Measurements from ENCODE around the gene OR13C3. TPM values are rescaled to one million over a fixed set of nuclear protein-coding genes. Genes with fewer than 3 reads are reported as not detected.
"Not testable (repeated sequence)": the region's sequence is repeated elsewhere in the genome, so short reads cannot be mapped to it uniquely, and the experiment has no call there.

The OR13C3 gene
- total and polyA plus RNA-seq, 2 of the 4 experiments (the other 2 are of a cell fraction): not detected

- intact Hi-C loops (cut with micrococcal nuclease); dilution Hi-C loops (cut with HindIII; ENCODE audit: low sequenced_read_pairs, unreplicated experiment): not testable (repeated sequence)
Measured at GRCh38 chr9:104520241-104520640, 16.4 kb downstream of the OR13C3 start.

More at GRCh38 chr9:104520241-104520640, 16.4 kb downstream of the OR13C3 start:
- H2BK20ac ChIP-seq (ENCODE audit: low read depth, low read length); H2BK5ac ChIP-seq (ENCODE audit: low read depth, low read length, poor library complexity, severe bottlenecking); H3K14ac ChIP-seq (replicated peaks; ENCODE audit: low read depth, low read length); H2BK15ac ChIP-seq (ENCODE audit: low read depth, low read length); H3K4me1 ChIP-seq (ENCODE audit: control insufficient read depth, insufficient read depth, low read length); H4K20me1 ChIP-seq (ENCODE audit: insufficient read depth, low read length); H3K4me2 ChIP-seq (ENCODE audit: low read depth, low read length); H3K56ac ChIP-seq (ENCODE audit: extremely low read depth, insufficient read depth, low read length); H3K4ac ChIP-seq (ENCODE audit: low read depth, low read length); ATAC-seq (ENCODE audit: low read depth); H3K36me3 ChIP-seq (ENCODE audit: control insufficient read depth, insufficient read depth, low read length); BruUV-seq (replicated peaks); H2AFZ ChIP-seq (replicated peaks; ENCODE audit: low read length, poor library complexity); H3K4me3 ChIP-seq (ENCODE audit: insufficient read depth, low read depth, low read length); H3K9ac ChIP-seq (ENCODE audit: low read depth, low read length); H3K9me3 ChIP-seq (ENCODE audit: control insufficient read depth, insufficient read depth, low read length); H4K91ac ChIP-seq (ENCODE audit: insufficient read depth, low read depth, low read length); H4K8ac ChIP-seq (ENCODE audit: low read depth in 2 of 2, low read length in 2 of 2); H3K27me3 ChIP-seq (ENCODE audit: control insufficient read depth, insufficient read depth, low read length); CTCF ChIA-PET; POLR2A ChIA-PET (ENCODE audit: unreplicated experiment); H3K18ac ChIP-seq (ENCODE audit: low read depth, low read length); H3K9me1 ChIP-seq (ENCODE audit: insufficient read depth, low read length); H3K23ac ChIP-seq (ENCODE audit: low read depth, low read length); H3K27ac ChIP-seq (ENCODE audit: insufficient read depth, low read length); H2AK5ac ChIP-seq (ENCODE audit: low read depth, low read length); H4K5ac ChIP-seq (ENCODE audit: low read depth, low read length); DNase-seq; H2BK120ac ChIP-seq (ENCODE audit: low read depth, low read length); in situ Hi-C loops (cut with MboI; ENCODE audit: low sequenced_read_pairs); H2AK9ac ChIP-seq (replicated peaks; ENCODE audit: low read depth, low read length, poor library complexity); H3K79me1 ChIP-seq (ENCODE audit: low read depth in 1 of 2, low read length in 2 of 2): not testable (repeated sequence)
- no CpG with 5 or more reads among the region's 10 CpGs for WGBS, 2 experiments (ENCODE audit: extremely low coverage in 2 of 2, insufficient read length in 1 of 2)
